GM12878 (cell line): ENCODE results near the gene PPAN. TPM values are rescaled to one million over a fixed set of nuclear protein-coding genes. Genes with fewer than 3 reads are reported as not detected.

Experiments used
- BHLHE40 ChIP-seq, 2 experiments: fragments of 450-650 bp in 1 of 2; IDR thresholded peaks; 2 replicates each; pipeline ENCODE4 v1.6.1; 2011 to 2017; ENCODE audit warnings: low read depth in 2 of 2, borderline replicate concordance in 1 of 2, improper control_type of control experiment in 1 of 2, low read length in 1 of 2, mild to moderate bottlenecking in 1 of 2
- BMI1 ChIP-seq: fragments of 450-650 bp; IDR thresholded peaks from 2 replicates; pipeline ENCODE4 v1.6.1; 2016; ENCODE audit warnings: mild to moderate bottlenecking, moderate library complexity, borderline replicate concordance
- CREB1 ChIP-seq: IDR thresholded peaks from 2 replicates; pipeline ENCODE4 v1.6.1; 2012; ENCODE audit warnings: low read depth, mild to moderate bottlenecking, inconsistent platforms
- EED ChIP-seq: sonication (generic); IDR thresholded peaks from 2 replicates; pipeline ENCODE4 v1.6.1; 2016; ENCODE audit warnings: antibody characterized with exemption, low read depth
- FOS ChIP-seq: IDR thresholded peaks from 3 replicates; pipeline ENCODE4 v1.6.1; 2011; ENCODE audit warnings: borderline replicate concordance; ENCODE audit not compliant: insufficient read length; ENCODE audit errors: extremely low read depth
- GABPA ChIP-seq: IDR thresholded peaks from 2 replicates; pipeline ENCODE4 v1.6.1; 2014; ENCODE audit warnings: antibody characterized with exemption, low read depth, mild to moderate bottlenecking, inconsistent platforms
- IKZF2 ChIP-seq, 2 experiments: fragments of 450-650 bp; IDR thresholded peaks; 2 replicates each; pipeline ENCODE4 v1.6.1; 2017; ENCODE audit warnings: mild to moderate bottlenecking in 2 of 2, moderate library complexity in 2 of 2
- LARP7 ChIP-seq: fragments of 450-650 bp; IDR thresholded peaks from 2 replicates; pipeline ENCODE4 v1.6.1; 2017; ENCODE audit warnings: mild to moderate bottlenecking
- MTA2 ChIP-seq: fragments of 450-650 bp; IDR thresholded peaks from 2 replicates; pipeline ENCODE4 v1.6.1; 2016; ENCODE audit warnings: low read depth, mild to moderate bottlenecking, moderate library complexity
- NFXL1 ChIP-seq: fragments of 450-650 bp; IDR thresholded peaks from 2 replicates; pipeline ENCODE4 v1.6.1; 2017; ENCODE audit warnings: antibody characterized with exemption, mild to moderate bottlenecking, borderline replicate concordance
- NR2C2 ChIP-seq: IDR thresholded peaks from 2 replicates; pipeline ENCODE4 v1.6.1; 2011; ENCODE audit warnings: borderline replicate concordance, low read depth; ENCODE audit not compliant: control insufficient read depth, insufficient read length
- RCOR1 ChIP-seq: conservative IDR thresholded peaks from 2 replicates; pipeline ENCODE4 v1.6.1; 2012; ENCODE audit warnings: low read depth, low read length, improper control_type of control experiment
- RFX5 ChIP-seq: IDR thresholded peaks from 2 replicates; pipeline ENCODE4 v1.6.1; 2011; ENCODE audit warnings: low read depth, low read length, improper control_type of control experiment
- RUNX3 ChIP-seq: IDR thresholded peaks from 2 replicates; pipeline ENCODE4 v1.6.1; 2012; ENCODE audit warnings: low read length, inconsistent platforms
- SMAD5 ChIP-seq: IDR thresholded peaks from 2 replicates; pipeline ENCODE4 v1.6.1; 2016; ENCODE audit warnings: antibody characterized with exemption, low read depth
- SMARCA5 ChIP-seq: fragments of 450-650 bp; IDR thresholded peaks from 2 replicates; pipeline ENCODE4 v1.6.1; 2017; ENCODE audit warnings: mild to moderate bottlenecking
- SMC3 ChIP-seq: IDR thresholded peaks from 2 replicates; pipeline ENCODE4 v1.6.1; 2011; ENCODE audit warnings: low read length, improper control_type of control experiment, borderline replicate concordance
- SUZ12 ChIP-seq: fragments of 200-600 bp; sonication (generic); IDR thresholded peaks from one replicate; pipeline ENCODE4 v1.6.1; 2018; ENCODE audit warnings: antibody characterized with exemption, mild to moderate bottlenecking; ENCODE audit not compliant: unreplicated experiment
- TCF3 ChIP-seq: IDR thresholded peaks from 2 replicates; pipeline ENCODE4 v1.6.1; 2012; ENCODE audit warnings: low read depth, mild to moderate bottlenecking, low read length, borderline replicate concordance; ENCODE audit not compliant: insufficient read depth
- TCF7 ChIP-seq: IDR thresholded peaks from 2 replicates; pipeline ENCODE4 v1.6.1; 2014; ENCODE audit warnings: antibody characterized with exemption, borderline replicate concordance
- ZBED1 ChIP-seq: IDR thresholded peaks from 2 replicates; pipeline ENCODE4 v1.6.1; 2016; ENCODE audit warnings: borderline replicate concordance
- ZNF24 ChIP-seq: fragments of 450-650 bp; IDR thresholded peaks from 2 replicates; pipeline ENCODE4 v1.6.1; 2017; ENCODE audit warnings: antibody characterized with exemption, mild to moderate bottlenecking
- ZNF274 ChIP-seq: IDR thresholded peaks from one replicate; pipeline ENCODE4 v1.8.0; 2011; ENCODE audit not compliant: insufficient read length, insufficient read depth
- ZNF384 ChIP-seq: IDR thresholded peaks from 2 replicates; pipeline ENCODE4 v1.6.1; 2012; ENCODE audit warnings: low read depth, mild to moderate bottlenecking, low read length, improper control_type of control experiment, borderline replicate concordance
- ZNF622 ChIP-seq: fragments of 450-650 bp; IDR thresholded peaks from 2 replicates; pipeline ENCODE4 v1.6.1; 2017; ENCODE audit warnings: mild to moderate bottlenecking, inconsistent platforms
- polyA plus RNA-seq, 11 experiments: library from polyadenylated mRNA; depleted of rRNA in 4 of 11; unstranded in 6 of 11; stranded (reverse) in 5 of 11; fragments of >200 nt; fragmentation: Nextera tagmentation in 4 of 11; fragmentation: Illumina TruSeq in 1 of 11; extraction: Ambion mirVana in 4 of 11; extraction: Trizol in 1 of 11; gene quantifications; 1 replicate in 1 of 11; 2 replicates in 10 of 11; pipeline versions ENCODE4 v1.2.1 to v1.2.3, GENCODE V29; 2011 to 2016; ENCODE audit warnings: inconsistent platforms in 2 of 11, missing spikeins in 2 of 11, low read depth in 1 of 11
- total RNA-seq, 4 experiments: library from RNA; depleted of rRNA in 3 of 4; stranded (reverse); fragments of >200 nt in 3 of 4; fragmentation: Illumina TruSeq in 1 of 4; extraction: Trizol in 1 of 4; gene quantifications; 2 replicates each; pipeline versions ENCODE4 v1.2.1 to v1.2.3, GENCODE V29; 2013 to 2021
- TF ChIP-seq, protein P1 (sequence below): fragments of 450-650 bp; IDR thresholded peaks from 2 replicates; pipeline ENCODE4 v1.6.1; 2017; ENCODE audit warnings: mild to moderate bottlenecking
- TF ChIP-seq, protein P2 (sequence below): IDR thresholded peaks from 2 replicates; pipeline ENCODE4 v1.6.1; 2012; ENCODE audit warnings: low read depth, low read length, improper control_type of control experiment
- TF ChIP-seq, protein P3 (sequence below): fragments of 150-350 bp; IDR thresholded peaks from 2 replicates; pipeline ENCODE4 v1.6.1; 2014; ENCODE audit warnings: mild to moderate bottlenecking, low read depth, low read length
- TF ChIP-seq, protein P4 (sequence below): IDR thresholded peaks from 2 replicates; pipeline ENCODE4 v1.6.1; 2011; ENCODE audit warnings: mild to moderate bottlenecking, low read depth, low read length, moderate library complexity; ENCODE audit not compliant: insufficient replicate concordance

The PPAN gene
- total and polyA plus RNA-seq, 10 of the 15 experiments (the other 5 are each of a cell fraction or from before 2014, with no cell fraction given) = 2.1 to 171 (median 108) TPM

DNA sequence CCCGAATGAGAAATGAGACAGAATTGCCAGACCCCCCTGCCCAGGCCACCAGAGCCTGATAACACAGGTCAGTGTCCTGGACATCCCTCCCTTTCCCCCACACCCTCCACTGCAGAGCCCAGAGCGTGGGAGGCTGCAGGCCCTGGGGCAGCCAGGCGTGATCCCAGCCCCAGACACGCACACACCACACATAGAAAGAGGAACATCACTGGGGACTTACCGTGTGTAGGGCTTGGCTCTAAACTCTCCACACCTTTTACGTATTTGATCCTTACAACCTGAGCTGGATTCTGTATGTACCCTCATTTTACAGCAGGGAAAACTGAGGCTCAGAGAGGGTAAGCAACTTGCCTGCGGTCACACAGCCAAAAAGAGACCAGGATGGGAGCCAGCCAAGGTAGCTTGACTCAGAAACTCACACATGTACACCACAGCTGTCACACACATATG, 3.4 kb upstream of the PPAN start (continued):
- TF ChIP-seq EED (peak; percentile 87), TCF3 (no peak), ZNF274 (no peak), CREB1 (peak; percentile 53; the same call in 1 of the 2 replicates), IKZF2 (IDR thresholded peaks at IDR 0.05) (peak; percentile 93 to 95), LARP7 (no peak), ZBED1 (no peak; the same call in 1 of the 2 replicates), GABPA (no peak), NFXL1 (no peak), SMAD5 (no peak; the same call in 1 of the 2 replicates), RFX5 (no peak), ZNF24 (no peak), RUNX3 (peak; percentile 61), TCF7 (no peak), FOS (no peak), RCOR1 (no peak), SMC3 (no peak), NR2C2 (no peak), SMARCA5 (peak; percentile 99), BHLHE40 (IDR thresholded peaks at IDR 0.05; ENCODE audit: borderline replicate concordance in 1 of 2, low read depth in 2 of 2, low read length in 1 of 2) (peak; percentile 68 to 82), ZNF622 (no peak), ZNF384 (no peak), MTA2 (no peak; the same call in 1 of the 2 replicates), BMI1 (no peak), SUZ12 (no peak)
- TF ChIP-seq, protein P1, sequence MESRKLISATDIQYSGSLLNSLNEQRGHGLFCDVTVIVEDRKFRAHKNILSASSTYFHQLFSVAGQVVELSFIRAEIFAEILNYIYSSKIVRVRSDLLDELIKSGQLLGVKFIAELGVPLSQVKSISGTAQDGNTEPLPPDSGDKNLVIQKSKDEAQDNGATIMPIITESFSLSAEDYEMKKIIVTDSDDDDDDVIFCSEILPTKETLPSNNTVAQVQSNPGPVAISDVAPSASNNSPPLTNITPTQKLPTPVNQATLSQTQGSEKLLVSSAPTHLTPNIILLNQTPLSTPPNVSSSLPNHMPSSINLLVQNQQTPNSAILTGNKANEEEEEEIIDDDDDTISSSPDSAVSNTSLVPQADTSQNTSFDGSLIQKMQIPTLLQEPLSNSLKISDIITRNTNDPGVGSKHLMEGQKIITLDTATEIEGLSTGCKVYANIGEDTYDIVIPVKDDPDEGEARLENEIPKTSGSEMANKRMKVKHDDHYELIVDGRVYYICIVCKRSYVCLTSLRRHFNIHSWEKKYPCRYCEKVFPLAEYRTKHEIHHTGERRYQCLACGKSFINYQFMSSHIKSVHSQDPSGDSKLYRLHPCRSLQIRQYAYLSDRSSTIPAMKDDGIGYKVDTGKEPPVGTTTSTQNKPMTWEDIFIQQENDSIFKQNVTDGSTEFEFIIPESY = no peak
- TF ChIP-seq, protein P2, sequence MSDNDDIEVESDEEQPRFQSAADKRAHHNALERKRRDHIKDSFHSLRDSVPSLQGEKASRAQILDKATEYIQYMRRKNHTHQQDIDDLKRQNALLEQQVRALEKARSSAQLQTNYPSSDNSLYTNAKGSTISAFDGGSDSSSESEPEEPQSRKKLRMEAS = no peak
- TF ChIP-seq, protein P3, sequence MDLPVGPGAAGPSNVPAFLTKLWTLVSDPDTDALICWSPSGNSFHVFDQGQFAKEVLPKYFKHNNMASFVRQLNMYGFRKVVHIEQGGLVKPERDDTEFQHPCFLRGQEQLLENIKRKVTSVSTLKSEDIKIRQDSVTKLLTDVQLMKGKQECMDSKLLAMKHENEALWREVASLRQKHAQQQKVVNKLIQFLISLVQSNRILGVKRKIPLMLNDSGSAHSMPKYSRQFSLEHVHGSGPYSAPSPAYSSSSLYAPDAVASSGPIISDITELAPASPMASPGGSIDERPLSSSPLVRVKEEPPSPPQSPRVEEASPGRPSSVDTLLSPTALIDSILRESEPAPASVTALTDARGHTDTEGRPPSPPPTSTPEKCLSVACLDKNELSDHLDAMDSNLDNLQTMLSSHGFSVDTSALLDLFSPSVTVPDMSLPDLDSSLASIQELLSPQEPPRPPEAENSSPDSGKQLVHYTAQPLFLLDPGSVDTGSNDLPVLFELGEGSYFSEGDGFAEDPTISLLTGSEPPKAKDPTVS = no peak
- TF ChIP-seq, protein P4, sequence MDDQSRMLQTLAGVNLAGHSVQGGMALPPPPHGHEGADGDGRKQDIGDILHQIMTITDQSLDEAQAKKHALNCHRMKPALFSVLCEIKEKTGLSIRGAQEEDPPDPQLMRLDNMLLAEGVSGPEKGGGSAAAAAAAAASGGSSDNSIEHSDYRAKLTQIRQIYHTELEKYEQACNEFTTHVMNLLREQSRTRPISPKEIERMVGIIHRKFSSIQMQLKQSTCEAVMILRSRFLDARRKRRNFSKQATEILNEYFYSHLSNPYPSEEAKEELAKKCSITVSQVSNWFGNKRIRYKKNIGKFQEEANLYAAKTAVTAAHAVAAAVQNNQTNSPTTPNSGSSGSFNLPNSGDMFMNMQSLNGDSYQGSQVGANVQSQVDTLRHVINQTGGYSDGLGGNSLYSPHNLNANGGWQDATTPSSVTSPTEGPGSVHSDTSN = no peak
